T-cell (primary cell): ENCODE results near the gene SPTA1. TPM values are rescaled to one million over a fixed set of nuclear protein-coding genes. Genes with fewer than 3 reads are reported as not detected.
"Not testable (repeated sequence)": the region's sequence is repeated elsewhere in the genome, so short reads cannot be mapped to it uniquely, and the experiment has no call there.

Source experiments
- ATAC-seq, 4 experiments: fragments of 200-7000 bp in 3 of 4; fragments of 150-1000 bp in 1 of 4; cut with Tn5 transposase; replicated peaks in 1 of 4; 1 replicate in 3 of 4; 2 replicates in 1 of 4; pipeline ENCODE4 v1.10.0; 2021; ENCODE audit warnings: moderate library complexity in 3 of 4, mild to moderate bottlenecking in 2 of 4, moderate number of reproducible peaks in 1 of 4
- CTCF ChIA-PET, 2 donors: fragments of 300-600 bp; sonication (Branson Sonifier 250); formaldehyde crosslinking; loops; one replicate each; lab custom pipeline; 2022; ENCODE audit warnings: antibody characterized with exemption in 2 of 2; lab: Charles Lee
- POLR2A ChIA-PET, 2 donors: fragments of 300-600 bp; sonication (Branson Sonifier 250); formaldehyde crosslinking; loops; one replicate each; lab custom pipeline; 2022; ENCODE audit warnings: antibody characterized with exemption in 2 of 2; lab: Charles Lee
- DNase-seq, 35 experiments: peaks; one replicate each; pipeline versions ENCODE4 v3.0.0 to v3.0.0-alpha.2; 2013 to 2023
- H3K27ac ChIP-seq: one replicate; pipeline ENCODE4 v1.5.1; 2013; ENCODE audit warnings: low read length
- H3K27me3 ChIP-seq, 2 experiments: replicated peaks in 1 of 2; 1 replicate in 1 of 2; 2 replicates in 1 of 2; pipeline versions ENCODE4 v1.6.1 to v1.7.0; 2013; ENCODE audit warnings: low read length in 1 of 2, mixed read lengths in 1 of 2; ENCODE audit not compliant: control insufficient read depth in 2 of 2, insufficient read depth in 2 of 2; ENCODE audit errors: extremely low read depth in 1 of 2
- H3K36me3 ChIP-seq, 2 donors: 1 replicate in 1 of 2; 2 replicates in 1 of 2; pipeline versions ENCODE4 v1.6.1 to v1.7.0; 2013; ENCODE audit warnings: low read length in 1 of 2; ENCODE audit not compliant: control insufficient read depth in 2 of 2, insufficient read depth in 1 of 2; ENCODE audit errors: extremely low read depth in 1 of 2
- H3K4me1 ChIP-seq, 2 experiments: 1 replicate in 1 of 2; 2 replicates in 1 of 2; pipeline versions ENCODE4 v1.6.1 to v1.7.0; 2013; ENCODE audit warnings: low read length in 2 of 2, mixed read lengths in 1 of 2; ENCODE audit not compliant: insufficient read depth in 2 of 2, control insufficient read depth in 1 of 2; ENCODE audit errors: extremely low read depth in 1 of 2
- H3K4me3 ChIP-seq, 2 donors: 1 replicate in 1 of 2; 2 replicates in 1 of 2; pipeline versions ENCODE4 v1.5.1 to v1.7.0; 2013; ENCODE audit warnings: mild to moderate bottlenecking in 2 of 2, low read length in 1 of 2, moderate library complexity in 1 of 2; ENCODE audit not compliant: control insufficient read depth in 1 of 2; ENCODE audit errors: extremely low read depth in 1 of 2
- H3K9me3 ChIP-seq: 2 replicates; pipeline ENCODE4 v1.7.0; 2013
- H3K27ac Mint-ChIP-seq, 2 donors: one replicate each; pipeline ENCODE4 v1.8.0; 2020 to 2021; ENCODE audit warnings: mild to moderate bottlenecking in 2 of 2, mixed read lengths in 2 of 2
- H3K27me3 Mint-ChIP-seq, 2 donors: one replicate each; pipeline ENCODE4 v1.8.0; 2021 to 2022; ENCODE audit warnings: mixed read lengths in 2 of 2
- H3K36me3 Mint-ChIP-seq: one replicate; pipeline ENCODE4 v1.8.0; 2021; ENCODE audit warnings: mixed read lengths
- H3K4me1 Mint-ChIP-seq, 3 donors: one replicate each; pipeline ENCODE4 v1.8.0; 2020 to 2022; ENCODE audit warnings: mixed read lengths in 3 of 3, mild to moderate bottlenecking in 1 of 3
- H3K4me3 Mint-ChIP-seq, 3 donors: one replicate each; pipeline ENCODE4 v1.8.0; 2020 to 2022; ENCODE audit warnings: mild to moderate bottlenecking in 3 of 3, mixed read lengths in 3 of 3, moderate library complexity in 3 of 3
- H3K9me3 Mint-ChIP-seq, 3 donors: one replicate each; pipeline ENCODE4 v1.8.0; 2020 to 2022; ENCODE audit warnings: mixed read lengths in 3 of 3
- WGBS: methylation state at CpG from one replicate; pipeline ENCODE4 v1.1.5; 2013; ENCODE audit warnings: missing lambda C conversion rate; ENCODE audit not compliant: insufficient coverage; 5-methylcytosine and 5-hydroxymethylcytosine counted together
- total RNA-seq, 35 experiments: library from RNA in 6 of 35; stranded (reverse) in 6 of 35; fragments of 120-200 nt in 1 of 35; gene quantifications; one replicate each; pipeline versions ENCODE4 v1.2.1 to v1.2.4 and lab custom pipeline; 2013 to 2026

Gene SPTA1
- total RNA-seq, 5 donors from 2014 or later (not counting 1 experiment from before 2014, with no cell fraction given) = 0.03 to 0.23 (median 0.09) TPM; not detected in 2

- ChIA-PET CTCF (no interaction called here), POLR2A (no interaction called here)
- no peak overlapping the region for H3K4me3 Mint-ChIP-seq
- no peaks in the 10 kb centered on the region for H3K36me3 Mint-ChIP-seq
- WGBS = no CpG with 5 or more reads among the region's 2 CpGs
- ATAC-seq = no peak
- Histone ChIP-seq H3K36me3 (no peaks in the 10 kb centered on the region), H3K4me3 (no peak overlapping the region), H3K4me1 (no peaks in the 10 kb centered on the region), H3K27ac (no peak overlapping the region), H3K27me3 (no peaks in the 10 kb centered on the region), H3K9me3 (no peaks in the 10 kb centered on the region)
- no peak overlapping the region for H3K27ac Mint-ChIP-seq
- no peaks in the 10 kb centered on the region for H3K9me3 Mint-ChIP-seq
- no peaks in the 10 kb centered on the region for H3K4me1 Mint-ChIP-seq
- no peak for DNase-seq
- H3K27me3 Mint-ChIP-seq = peaks cover 3 to 5% of the 10 kb centered on the region in 2 donors
Observed at GRCh38 chr1:158706096-158706495, 19.6 kb upstream of the SPTA1 start.

GRCh38 chr1:158700552-158700951 is 14.0 kb upstream of the SPTA1 start, which contains the start of gene OR6K2:
Gene OR6K2, minus strand, starts transcription at chr1:158700652. Its CDS starts 0 bp downstream, at chr1:158700652.
- POLR2A ChIA-PET = no interaction called here
- H3K9me3 Mint-ChIP-seq = no peaks in the 10 kb centered on the region
- no peaks in the 10 kb centered on the region for H3K4me1 Mint-ChIP-seq
- H3K4me1 ChIP-seq = no peaks in the 10 kb centered on the region
- peaks cover 0 to 2% of the 10 kb centered on the region in 2 experiments for H3K27me3 ChIP-seq
- no peak within 1 kb of the TSS for H3K4me3 ChIP-seq
- WGBS = 60% methylated on average over 1 of the region's 4 CpGs
- H3K36me3 ChIP-seq = no peaks in the 10 kb centered on the region
- H3K4me3 Mint-ChIP-seq = no peak within 1 kb of the TSS
- no peaks in the 10 kb centered on the region for H3K36me3 Mint-ChIP-seq
- no peak within 1 kb of the TSS for H3K27ac Mint-ChIP-seq
- ATAC-seq = no peak
- DNase-seq = no peak
- no peaks in the 10 kb centered on the region for H3K9me3 ChIP-seq
- CTCF ChIA-PET = no interaction called here
- H3K27me3 Mint-ChIP-seq = peaks cover 4 to 13% of the 10 kb centered on the region in 2 donors
- no peak within 1 kb of the TSS for H3K27ac ChIP-seq

GRCh38 chr1:158694596-158694995 is 8.1 kb upstream of the SPTA1 start:
- WGBS = no CpG with 5 or more reads among the region's 2 CpGs

GRCh38 chr1:158692356-158692755 is 5.8 kb upstream of the SPTA1 start:
- Histone ChIP-seq H3K4me1 (no peaks in the 10 kb centered on the region), H3K36me3 (no peaks in the 10 kb centered on the region), H3K9me3 (no peaks in the 10 kb centered on the region), H3K27ac (no peak overlapping the region), H3K27me3 (peaks cover 0 to 2% of the 10 kb centered on the region in 2 experiments), H3K4me3 (no peak overlapping the region)
- ChIA-PET POLR2A (no interaction called here), CTCF (no interaction called here)
- H3K27ac Mint-ChIP-seq = no peak overlapping the region
- H3K4me1 Mint-ChIP-seq = no peaks in the 10 kb centered on the region
- no peak overlapping the region for H3K4me3 Mint-ChIP-seq
- DNase-seq (no peak), ATAC-seq (no peak)
- H3K9me3 Mint-ChIP-seq = no peaks in the 10 kb centered on the region
- no peaks in the 10 kb centered on the region for H3K36me3 Mint-ChIP-seq
- peaks cover 12 to 16% of the 10 kb centered on the region in 2 donors for H3K27me3 Mint-ChIP-seq

More at GRCh38 chr1:158694596-158694995, 8.1 kb upstream of the SPTA1 start:
- Histone ChIP-seq H3K9me3 (no peaks in the 10 kb centered on the region), H3K27ac (no peak overlapping the region), H3K4me1 (no peaks in the 10 kb centered on the region), H3K4me3 (no peak overlapping the region), H3K36me3 (no peaks in the 10 kb centered on the region), H3K27me3 (peaks cover 0 to 2% of the 10 kb centered on the region in 2 experiments)
- POLR2A ChIA-PET = no interaction called here
- ATAC-seq = no peak
- Mint-ChIP-seq H3K27me3 (peaks cover 4 to 10% of the 10 kb centered on the region in 2 donors), H3K27ac (no peak overlapping the region), H3K36me3 (no peaks in the 10 kb centered on the region), H3K4me3 (no peak overlapping the region), H3K4me1 (no peaks in the 10 kb centered on the region), H3K9me3 (no peaks in the 10 kb centered on the region)
- DNase-seq = no peak
- CTCF ChIA-PET = no interaction called here

GRCh38 chr1:158691907-158692306 is 5.4 kb upstream of the SPTA1 start:
- no peak for ATAC-seq
- Mint-ChIP-seq H3K4me1 (no peaks in the 10 kb centered on the region), H3K27ac (no peak overlapping the region), H3K27me3 (peaks cover 14 to 20% of the 10 kb centered on the region in 2 donors), H3K9me3 (no peaks in the 10 kb centered on the region), H3K36me3 (no peaks in the 10 kb centered on the region), H3K4me3 (no peak overlapping the region)
- Histone ChIP-seq H3K27me3 (peaks cover 0 to 2% of the 10 kb centered on the region in 2 experiments), H3K27ac (no peak overlapping the region), H3K9me3 (no peaks in the 10 kb centered on the region), H3K4me1 (no peaks in the 10 kb centered on the region), H3K36me3 (no peaks in the 10 kb centered on the region), H3K4me3 (no peak overlapping the region)
- ChIA-PET POLR2A (no interaction called here), CTCF (no interaction called here)
- DNase-seq = no peak

GRCh38 chr1:158691149-158691548 is 4.6 kb upstream of the SPTA1 start:
- H3K36me3 ChIP-seq, CTCF ChIA-PET, H3K27me3 ChIP-seq, H3K9me3 ChIP-seq, H3K4me1 Mint-ChIP-seq, H3K27ac Mint-ChIP-seq, DNase-seq, H3K4me1 ChIP-seq, ATAC-seq, H3K36me3 Mint-ChIP-seq, H3K9me3 Mint-ChIP-seq, POLR2A ChIA-PET, H3K4me3 ChIP-seq, H3K27ac ChIP-seq, H3K4me3 Mint-ChIP-seq: not testable (repeated sequence)
- H3K27me3 Mint-ChIP-seq = peaks cover 14 to 22% of the 10 kb centered on the region in 2 donors
- WGBS = no CpG with 5 or more reads among the region's 1 CpG

GRCh38 chr1:158689875-158690274 is 3.4 kb upstream of the SPTA1 start:
- Histone ChIP-seq H3K9me3 (no peaks in the 10 kb centered on the region), H3K4me3 (no peak overlapping the region), H3K4me1 (no peaks in the 10 kb centered on the region), H3K27me3 (no peaks in the 10 kb centered on the region), H3K36me3 (no peaks in the 10 kb centered on the region), H3K27ac (no peak overlapping the region)
- no peak for DNase-seq
- Mint-ChIP-seq H3K4me3 (no peak overlapping the region), H3K27ac (no peak overlapping the region), H3K36me3 (no peaks in the 10 kb centered on the region), H3K9me3 (no peaks in the 10 kb centered on the region), H3K4me1 (no peaks in the 10 kb centered on the region), H3K27me3 (peaks cover 19% of the 10 kb centered on the region in 2 donors)
- POLR2A ChIA-PET = no interaction called here
- no peak for ATAC-seq
- CTCF ChIA-PET = no interaction called here
